SU-DHL-6 (cell line): Measurements from ENCODE around the gene CPSF4L.
"Not testable (repeated sequence)": the region's sequence is repeated elsewhere in the genome, so short reads cannot be mapped to it uniquely, and the experiment has no call there.

Experiments
- CTCF ChIP-seq: fragments of 200-600 bp; sonication (generic); IDR thresholded peaks from one replicate; pipeline ENCODE4 v1.5.1; 2017; ENCODE audit warnings: antibody characterized with exemption, mild to moderate bottlenecking, low read length, moderate library complexity; ENCODE audit not compliant: insufficient read depth, poor library complexity, severe bottlenecking
- EZH2phosphoT487 ChIP-seq: fragments of 200-600 bp; sonication (generic), shearing (Covaris generic); conservative IDR thresholded peaks from 2 replicates; pipeline ENCODE4 v1.6.1; 2018; ENCODE audit warnings: mild to moderate bottlenecking, antibody characterized with exemption, low read length, moderate library complexity, mixed read lengths

- not testable (repeated sequence) for TF ChIP-seq CTCF, EZH2phosphoT487
Observed at GRCh38 chr17:73264448-73264847, 2.8 kb upstream of the CPSF4L start.
